HEK293 (cell line): ENCODE data around the gene PARP9.

ENCODE experiments used
- CTCF ChIA-PET: fragments of 350-600 bp; formaldehyde crosslinking; extraction: SDS; loops from one replicate; lab custom pipeline; 2021; ENCODE audit warnings: antibody characterized with exemption; lab: Yijun Ruan, JAX
- POLR2A ChIA-PET: fragments of 300-600 bp; formaldehyde crosslinking; extraction: SDS; loops from one replicate; lab custom pipeline; 2020; ENCODE audit warnings: antibody characterized with exemption, inconsistent platforms; lab: Yijun Ruan, JAX
- H3K27ac ChIP-seq: fragments of 200-500 bp; sonication (Bioruptor generic); 2 replicates; pipeline ENCODE4 v1.5.1; 2014; ENCODE audit warnings: low read depth, low read length, control low read depth, inconsistent platforms; ENCODE audit errors: extremely low read depth
- H3K36me3 ChIP-seq, 2 experiments: fragments of 200-500 bp in 1 of 2; sonication (Bioruptor generic) in 1 of 2; 1 replicate in 1 of 2; 2 replicates in 1 of 2; pipeline ENCODE4 v1.5.1; 2014 to 2017; ENCODE audit warnings: inconsistent platforms in 2 of 2, low read length in 2 of 2; ENCODE audit not compliant: control insufficient read depth in 2 of 2, insufficient read depth in 1 of 2
- H3K4me1 ChIP-seq: fragments of 200-500 bp; sonication (Bioruptor generic); 2 replicates; pipeline ENCODE4 v1.5.1; 2014; ENCODE audit warnings: mild to moderate bottlenecking, low read length, inconsistent platforms; ENCODE audit not compliant: control insufficient read depth, insufficient read depth
- H3K4me3 ChIP-seq: 2 replicates; pipeline ENCODE4 v1.5.1; 2011; ENCODE audit warnings: low read depth, mild to moderate bottlenecking, control low read depth, low read length, moderate library complexity
- H3K9me3 ChIP-seq: fragments of 200-500 bp; sonication (Bioruptor generic); 2 replicates; pipeline ENCODE4 v1.5.1; 2014; ENCODE audit warnings: low read depth, low read length, inconsistent platforms; ENCODE audit not compliant: control insufficient read depth, insufficient read depth
- ATF2 ChIP-seq: fragments of 450-650 bp; formaldehyde crosslinking; IDR thresholded peaks from 2 replicates; pipeline ENCODE4 v1.5.1; 2016; ENCODE audit warnings: missing biosample characterization, missing genetic modification characterization, low read depth
- GLIS2 ChIP-seq: fragments of 450-650 bp; formaldehyde crosslinking; IDR thresholded peaks from 2 replicates; pipeline ENCODE4 v1.5.1; 2016; ENCODE audit warnings: missing biosample characterization, missing genetic modification characterization
- ZBTB1 ChIP-seq: fragments of 450-650 bp; formaldehyde crosslinking; IDR thresholded peaks from 2 replicates; pipeline ENCODE4 v1.5.1; 2016; ENCODE audit warnings: missing biosample characterization, missing genetic modification characterization
- ZNF202 ChIP-seq: fragments of 450-650 bp; formaldehyde crosslinking; IDR thresholded peaks from 2 replicates; pipeline ENCODE4 v1.5.1; 2016; ENCODE audit warnings: missing biosample characterization, missing genetic modification characterization, borderline replicate concordance
- ZNF404 ChIP-seq: fragments of 450-650 bp; formaldehyde crosslinking; IDR thresholded peaks from 2 replicates; pipeline ENCODE4 v1.5.1; 2017; ENCODE audit warnings: missing biosample characterization, missing genetic modification characterization
- ZNF423 ChIP-seq: fragments of 450-650 bp; formaldehyde crosslinking; IDR thresholded peaks from 2 replicates; pipeline ENCODE4 v1.5.1; 2016; ENCODE audit warnings: missing biosample characterization, missing genetic modification characterization
- ZNF549 ChIP-seq: fragments of 450-650 bp; IDR thresholded peaks from 2 replicates; pipeline ENCODE4 v1.5.1; 2018; ENCODE audit warnings: missing biosample characterization, missing genetic modification characterization, mild to moderate bottlenecking, inconsistent platforms, moderate library complexity
- ZNF560 ChIP-seq: fragments of 450-650 bp; formaldehyde crosslinking; IDR thresholded peaks from 2 replicates; pipeline ENCODE4 v1.5.1; 2017; ENCODE audit warnings: missing biosample characterization, missing genetic modification characterization, borderline replicate concordance
- ZNF660 ChIP-seq: fragments of 450-650 bp; IDR thresholded peaks from 2 replicates; pipeline ENCODE4 v1.5.1; 2018; ENCODE audit warnings: missing biosample characterization, mild to moderate bottlenecking, missing genetic modification characterization
- ZNF670 ChIP-seq: fragments of 450-650 bp; formaldehyde crosslinking; IDR thresholded peaks from 2 replicates; pipeline ENCODE4 v1.5.1; 2016; ENCODE audit warnings: missing biosample characterization, missing genetic modification characterization, low read depth
- ZNF701 ChIP-seq: fragments of 450-650 bp; formaldehyde crosslinking; IDR thresholded peaks from 2 replicates; pipeline ENCODE4 v1.5.1; 2016; ENCODE audit warnings: missing biosample characterization, missing genetic modification characterization
- ZNF707 ChIP-seq: fragments of 450-650 bp; formaldehyde crosslinking; IDR thresholded peaks from 2 replicates; pipeline ENCODE4 v1.5.1; 2016; ENCODE audit warnings: missing biosample characterization, missing genetic modification characterization
- ZNF747 ChIP-seq: fragments of 450-650 bp; formaldehyde crosslinking; IDR thresholded peaks from 2 replicates; pipeline ENCODE4 v1.5.1; 2016; ENCODE audit warnings: missing biosample characterization, missing genetic modification characterization
- ZSCAN30 ChIP-seq: fragments of 450-650 bp; IDR thresholded peaks from 2 replicates; pipeline ENCODE4 v1.5.1; 2018; ENCODE audit warnings: missing biosample characterization, mild to moderate bottlenecking, missing genetic modification characterization, moderate library complexity
- TF ChIP-seq, protein P1 (sequence below): fragments of 450-650 bp; formaldehyde crosslinking; IDR thresholded peaks from 2 replicates; pipeline ENCODE4 v1.5.1; 2016; ENCODE audit warnings: missing biosample characterization, missing genetic modification characterization
- TF ChIP-seq, protein P2 (sequence below): fragments of 450-650 bp; formaldehyde crosslinking; IDR thresholded peaks from 2 replicates; pipeline ENCODE4 v1.5.1; 2016; ENCODE audit warnings: missing biosample characterization, missing genetic modification characterization

Gene PARP9

GRCh38 chr3:122496508-122496907 is 67.6 kb downstream of the PARP9 start:
- ChIA-PET POLR2A (interaction anchor here (0.5 to 1.0 kb wide), 2 partner anchors 18 to 1032 kb away, joined by 3 to 5 read pairs; partner anchors contain the start of gene KPNA1), CTCF (interaction anchor here (0.6 kb wide), 1 partner anchor 11 kb away, joined by 3 read pairs; no protein-coding TSS in a partner anchor)
- H3K36me3 ChIP-seq, result peaks cover 14 to 38% of the 10 kb centered on the region in 2 experiments
- no peak overlapping the region; the same call in 1 of the 2 replicates for H3K27ac ChIP-seq
- no peak for TF ChIP-seq ZNF202 (tag by site-specific recombination)
- TF ChIP-seq, protein P1, sequence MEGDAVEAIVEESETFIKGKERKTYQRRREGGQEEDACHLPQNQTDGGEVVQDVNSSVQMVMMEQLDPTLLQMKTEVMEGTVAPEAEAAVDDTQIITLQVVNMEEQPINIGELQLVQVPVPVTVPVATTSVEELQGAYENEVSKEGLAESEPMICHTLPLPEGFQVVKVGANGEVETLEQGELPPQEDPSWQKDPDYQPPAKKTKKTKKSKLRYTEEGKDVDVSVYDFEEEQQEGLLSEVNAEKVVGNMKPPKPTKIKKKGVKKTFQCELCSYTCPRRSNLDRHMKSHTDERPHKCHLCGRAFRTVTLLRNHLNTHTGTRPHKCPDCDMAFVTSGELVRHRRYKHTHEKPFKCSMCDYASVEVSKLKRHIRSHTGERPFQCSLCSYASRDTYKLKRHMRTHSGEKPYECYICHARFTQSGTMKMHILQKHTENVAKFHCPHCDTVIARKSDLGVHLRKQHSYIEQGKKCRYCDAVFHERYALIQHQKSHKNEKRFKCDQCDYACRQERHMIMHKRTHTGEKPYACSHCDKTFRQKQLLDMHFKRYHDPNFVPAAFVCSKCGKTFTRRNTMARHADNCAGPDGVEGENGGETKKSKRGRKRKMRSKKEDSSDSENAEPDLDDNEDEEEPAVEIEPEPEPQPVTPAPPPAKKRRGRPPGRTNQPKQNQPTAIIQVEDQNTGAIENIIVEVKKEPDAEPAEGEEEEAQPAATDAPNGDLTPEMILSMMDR (tag by site-specific recombination), result no peak
- TF ChIP-seq ZNF747, result no peak
- no peak for TF ChIP-seq ZNF670 (tag by site-specific recombination)
- no peak for TF ChIP-seq ZNF707 (tag by site-specific recombination)
- H3K4me1 ChIP-seq, result no peaks in the 10 kb centered on the region; the same call in 1 of the 2 replicates
- H3K9me3 ChIP-seq, result no peaks in the 10 kb centered on the region
- H3K4me3 ChIP-seq, result peak overlapping the region; percentile 14

DNA sequence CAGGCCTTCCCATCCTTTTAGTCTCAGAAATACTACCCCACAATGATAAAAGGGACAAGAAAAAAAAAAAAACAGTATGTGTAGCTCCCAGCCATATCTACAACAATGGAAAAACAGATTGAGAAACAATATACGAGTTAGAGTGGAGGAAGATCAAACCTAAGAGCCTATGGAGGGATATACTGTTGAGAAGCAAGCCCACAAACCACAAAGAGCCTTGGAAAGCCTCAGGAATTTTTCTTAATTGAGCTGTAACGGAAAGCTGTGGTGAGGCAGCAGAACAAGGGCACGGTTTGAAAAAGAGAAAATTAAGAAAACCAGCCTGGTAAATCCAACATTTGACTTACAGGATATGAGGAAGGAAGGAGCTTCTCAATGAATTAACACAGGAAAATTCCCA is 70.8 kb downstream of the PARP9 start:
- H3K9me3 ChIP-seq, result no peaks in the 10 kb centered on the region
- POLR2A ChIA-PET, result no interaction called here
- CTCF ChIA-PET, result no interaction called here
- no peak overlapping the region for H3K27ac ChIP-seq
- H3K4me1 ChIP-seq, result no peaks in the 10 kb centered on the region
- no peak overlapping the region for H3K4me3 ChIP-seq
- H3K36me3 ChIP-seq, result peaks cover 14 to 53% of the 10 kb centered on the region in 2 experiments
- TF ChIP-seq ZNF701 (tag by site-specific recombination), result no peak
- no peak for TF ChIP-seq ZNF560
- TF ChIP-seq ZBTB1, result no peak
- no peak for TF ChIP-seq ZNF404 (tag by site-specific recombination)
- TF ChIP-seq ZNF747, result no peak
- TF ChIP-seq GLIS2 (tag by site-specific recombination), result no peak
- no peak for TF ChIP-seq ZNF660 (tag by site-specific recombination)
- TF ChIP-seq ZNF549 (tag by site-specific recombination), result no peak
- no peak for TF ChIP-seq ZNF423 (tag by site-specific recombination)

- no peaks in the 10 kb centered on the region for H3K9me3 ChIP-seq
- peaks cover 5 to 33% of the 10 kb centered on the region in 2 experiments for H3K36me3 ChIP-seq
- no peak overlapping the region for H3K27ac ChIP-seq
- CTCF ChIA-PET, result interaction anchor here (0.5 to 0.6 kb wide), 2 partner anchors 28 to 497 kb away, joined by 3 to 6 read pairs; no protein-coding TSS in a partner anchor
- H3K4me3 ChIP-seq, result no peak overlapping the region
- no peaks in the 10 kb centered on the region for H3K4me1 ChIP-seq
- POLR2A ChIA-PET, result interaction anchor here (1.1 kb wide), 1 partner anchor 46 kb away, joined by 3 read pairs; no protein-coding TSS in a partner anchor
- TF ChIP-seq ZSCAN30 (tag by site-specific recombination), result no peak
- TF ChIP-seq, protein P2, sequence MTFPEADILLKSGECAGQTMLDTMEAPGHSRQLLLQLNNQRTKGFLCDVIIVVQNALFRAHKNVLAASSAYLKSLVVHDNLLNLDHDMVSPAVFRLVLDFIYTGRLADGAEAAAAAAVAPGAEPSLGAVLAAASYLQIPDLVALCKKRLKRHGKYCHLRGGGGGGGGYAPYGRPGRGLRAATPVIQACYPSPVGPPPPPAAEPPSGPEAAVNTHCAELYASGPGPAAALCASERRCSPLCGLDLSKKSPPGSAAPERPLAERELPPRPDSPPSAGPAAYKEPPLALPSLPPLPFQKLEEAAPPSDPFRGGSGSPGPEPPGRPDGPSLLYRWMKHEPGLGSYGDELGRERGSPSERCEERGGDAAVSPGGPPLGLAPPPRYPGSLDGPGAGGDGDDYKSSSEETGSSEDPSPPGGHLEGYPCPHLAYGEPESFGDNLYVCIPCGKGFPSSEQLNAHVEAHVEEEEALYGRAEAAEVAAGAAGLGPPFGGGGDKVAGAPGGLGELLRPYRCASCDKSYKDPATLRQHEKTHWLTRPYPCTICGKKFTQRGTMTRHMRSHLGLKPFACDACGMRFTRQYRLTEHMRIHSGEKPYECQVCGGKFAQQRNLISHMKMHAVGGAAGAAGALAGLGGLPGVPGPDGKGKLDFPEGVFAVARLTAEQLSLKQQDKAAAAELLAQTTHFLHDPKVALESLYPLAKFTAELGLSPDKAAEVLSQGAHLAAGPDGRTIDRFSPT (tag by site-specific recombination), result no peak
- peak; percentile 53; the same call in 1 of the 2 replicates for TF ChIP-seq ATF2 (tag by site-specific recombination)
Observed at GRCh38 chr3:122488262-122488973, 75.7 kb downstream of the PARP9 start.
